ENCODE results near the gene HDHD3.

The HDHD3 gene

GRCh38 chr9:113359385-113359784, 17.4 kb downstream of the HDHD3 start:
- ChIA-PET CTCF (interaction anchor here (1.0 to 3.6 kb wide), 4 partner anchors 10 to 299 kb away, joined by 3 to 15 read pairs (median 5); partner anchors contain the start of genes ALAD and BSPRY), POLR2A (no interaction called here)
- DNase-seq (ENCODE audit: extremely low spot score), result no peak
- no peak for TF ChIP-seq CTCF (IDR thresholded peaks at IDR 0.05; ENCODE audit: control extremely low read depth, extremely low read depth, low read depth, missing control alignments)

GRCh38 chr9:113356686-113357292, 20.0 kb downstream of the HDHD3 start:
- ChIA-PET POLR2A (interaction anchor here (0.8 kb wide), 1 partner anchor 53 kb away, joined by 4 read pairs; the partner anchor contains the start of genes C9orf43 and POLE3), CTCF (interaction anchor here (1.0 kb wide), 1 partner anchor 43 kb away, joined by 4 read pairs; no protein-coding TSS in a partner anchor)
- no peak for DNase-seq (ENCODE audit: extremely low spot score)
- TF ChIP-seq CTCF (IDR thresholded peaks at IDR 0.05; ENCODE audit: control extremely low read depth, extremely low read depth, low read depth, missing control alignments), result no peak

- POLR2A ChIA-PET, result no interaction called here
- no peak for DNase-seq (ENCODE audit: extremely low spot score)
- TF ChIP-seq CTCF (IDR thresholded peaks at IDR 0.05; ENCODE audit: control extremely low read depth, extremely low read depth, low read depth, missing control alignments), result peak; percentile 33
- CTCF ChIA-PET, result interaction anchor here (1.4 to 1.5 kb wide), 2 partner anchors 10 to 32 kb away, joined by 3 read pairs; no protein-coding TSS in a partner anchor
These were observed 21.7 kb downstream of the HDHD3 start for GRCh38 chr9:113355040-113355596.

GRCh38 chr9:113352411-113352810, 24.4 kb downstream of the HDHD3 start:
- POLR2A ChIA-PET, result no interaction called here
- no peak for DNase-seq (ENCODE audit: extremely low spot score)
- no peak for TF ChIP-seq CTCF (IDR thresholded peaks at IDR 0.05; ENCODE audit: control extremely low read depth, extremely low read depth, low read depth, missing control alignments)
- CTCF ChIA-PET, result interaction anchor here (1.5 to 4.4 kb wide), 4 partner anchors 11 to 20 kb away, joined by 4 to 22 read pairs (median 6); partner anchors contain the start of gene WDR31

- ChIA-PET POLR2A (no interaction called here), CTCF (interaction anchor here (1.5 to 4.9 kb wide), 5 partner anchors 11 to 78 kb away, joined by 4 to 22 read pairs (median 7); partner anchors contain the start of genes CDC26, PRPF4 and WDR31)
- no peak for DNase-seq (ENCODE audit: extremely low spot score)
- no peak for TF ChIP-seq CTCF (IDR thresholded peaks at IDR 0.05; ENCODE audit: control extremely low read depth, extremely low read depth, low read depth, missing control alignments)
These were observed 24.8 kb downstream of the HDHD3 start for GRCh38 chr9:113352006-113352405.

- TF ChIP-seq CTCF (IDR thresholded peaks at IDR 0.05; ENCODE audit: control extremely low read depth, extremely low read depth, low read depth, missing control alignments), result no peak
- ChIA-PET CTCF (interaction anchor here (1.0 to 4.9 kb wide), 12 partner anchors 9 to 305 kb away, joined by 3 to 22 read pairs (median 6); partner anchors contain the start of genes ALAD, CDC26, PRPF4 and WDR31), POLR2A (interaction anchor here (1.0 kb wide), 1 partner anchor 76 kb away, joined by 3 read pairs; the partner anchor contains the start of gene CDC26)
- DNase-seq (ENCODE audit: extremely low spot score), result peak; percentile 55
These were observed 25.8 kb downstream of the HDHD3 start for GRCh38 chr9:113350937-113351336.
